Measurements from ENCODE around the gene TMIE. TPM values are rescaled to one million over a fixed set of nuclear protein-coding genes. Genes with fewer than 3 reads are reported as not detected.

The TMIE gene
- polyA plus RNA-seq, 4 donors, result 0.45 to 1.0 (median 0.83) TPM

DNA sequence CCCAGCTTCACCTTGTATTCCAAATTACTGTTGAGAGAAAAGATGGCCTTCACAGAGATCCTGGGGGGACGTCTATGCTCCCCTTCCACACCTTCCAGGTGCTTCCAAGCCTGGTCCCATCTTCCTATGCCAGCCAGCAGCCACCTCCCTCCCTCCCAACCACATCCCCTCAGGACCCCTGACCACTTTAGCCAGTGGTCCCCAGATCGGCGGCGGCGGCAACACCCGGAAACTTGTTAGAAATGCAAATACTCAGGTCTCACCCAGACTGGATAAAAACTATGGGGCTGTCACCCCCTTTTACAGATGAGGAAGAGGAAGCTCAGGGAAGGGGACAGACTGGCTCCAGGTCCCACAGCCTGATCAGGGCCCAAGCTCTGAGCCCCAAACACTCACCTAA, 54.5 kb downstream of the TMIE start:
- DNase-seq (ENCODE audit: low read depth in 4 of 4, low spot score in 3 of 4), result no peak

DNA sequence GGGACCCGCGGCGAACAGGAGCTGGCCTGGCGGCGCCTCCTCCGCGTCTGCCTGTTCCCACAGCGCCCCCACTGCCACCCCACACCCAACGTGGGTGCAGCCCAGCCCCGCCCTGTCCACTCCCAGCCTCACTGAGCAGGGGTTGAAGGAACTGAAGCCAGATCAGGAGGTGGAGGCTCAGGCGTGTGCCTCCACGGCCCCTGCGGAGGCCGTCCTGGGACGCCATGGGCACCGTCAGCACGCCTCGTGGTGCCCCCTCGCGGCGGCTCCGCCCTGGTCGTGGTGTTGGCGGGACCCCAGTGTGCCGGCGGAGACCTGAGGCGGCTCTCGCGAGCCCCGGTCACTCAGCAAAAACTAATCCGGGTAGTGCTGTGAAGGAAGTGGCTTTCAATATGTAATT, 55.5 kb downstream of the TMIE start:
- DNase-seq (ENCODE audit: low read depth in 4 of 4, low spot score in 3 of 4), result no peak

DNA sequence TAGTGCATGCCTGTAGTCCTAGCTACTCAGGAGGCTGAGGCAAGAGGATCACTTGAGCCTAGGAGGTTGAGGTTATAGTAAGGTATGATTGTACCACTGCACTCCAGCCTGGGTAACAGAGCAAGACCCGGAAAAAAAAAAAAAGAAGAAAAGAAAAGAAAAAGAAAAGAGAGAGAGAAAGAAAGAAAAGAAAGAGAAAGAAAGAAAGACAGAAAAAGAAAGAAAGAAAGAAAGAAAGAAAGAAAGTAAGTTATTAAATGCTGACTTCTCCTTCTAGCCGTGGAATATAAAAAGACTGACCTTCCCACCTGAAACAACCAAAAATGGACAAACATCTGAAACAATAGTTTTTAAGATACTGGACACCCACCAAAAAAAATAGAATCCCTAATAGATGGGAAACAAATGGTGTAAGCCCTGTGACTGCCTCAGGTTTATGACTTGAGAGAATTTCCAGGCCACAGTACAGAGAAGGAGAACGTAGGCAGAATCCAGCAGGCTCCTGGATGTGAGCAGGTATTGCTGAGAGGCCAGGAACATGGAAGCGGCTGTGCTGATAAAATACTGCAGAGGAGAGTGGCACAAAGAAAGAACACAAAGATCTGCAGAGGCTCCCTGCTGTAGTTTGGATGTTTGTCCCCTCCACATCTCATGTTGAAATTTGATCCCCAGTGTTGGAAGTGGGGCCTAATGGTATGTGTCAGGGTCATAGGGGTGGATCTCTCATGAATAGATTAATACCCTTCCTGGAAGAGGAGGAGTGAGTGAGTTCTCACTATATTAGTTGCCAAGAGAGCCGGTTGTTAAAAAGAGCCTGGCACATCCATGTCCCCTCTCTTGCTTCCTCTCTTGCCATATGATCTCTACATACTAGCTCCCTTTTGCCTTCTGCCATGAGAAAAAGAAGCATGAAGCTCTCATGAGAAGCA, 58.3 kb downstream of the TMIE start:
- no peak for DNase-seq (ENCODE audit: low read depth in 4 of 4, low spot score in 3 of 4)

Other genes starting within 250 kb of the TMIE start
- 1 to 10 TPM; 1.5 to 2.9 (median 2.3) TPM for gene LTF, start 236.5 kb upstream of the TMIE start, polyA plus RNA-seq (ENCODE audit: insufficient read length in 4 of 4)
- not detected for gene RTP3, start 203.4 kb upstream of the TMIE start, polyA plus RNA-seq (ENCODE audit: insufficient read length in 4 of 4)
- gene LRRC2, start 135.1 kb upstream of the TMIE start, polyA plus RNA-seq (ENCODE audit: insufficient read length in 4 of 4), result 1 to 10 TPM; 1.9 to 2.4 (median 2.1) TPM
- under 1 TPM in 1 of 4 donors, not detected in 3; 0.09 TPM for gene FAM240A, start 88.9 kb upstream of the TMIE start, polyA plus RNA-seq (ENCODE audit: insufficient read length in 4 of 4)
- gene ALS2CL, start 7.7 kb upstream of the TMIE start, polyA plus RNA-seq (ENCODE audit: insufficient read length in 4 of 4), result 10 to 100 TPM in 2 of 4 donors, 1 to 10 TPM in 2; 6.2 to 16.4 (median 10.8) TPM
- 1 to 10 TPM; 1.2 to 3.3 (median 2.2) TPM for gene PRSS50, start 16.5 kb downstream of the TMIE start, polyA plus RNA-seq (ENCODE audit: insufficient read length in 4 of 4)
- 10 to 100 TPM in 3 of 4 donors, 1 to 10 TPM in 1; 8.9 to 23.7 (median 21.1) TPM for gene MYL3, start 162.1 kb downstream of the TMIE start, polyA plus RNA-seq (ENCODE audit: insufficient read length in 4 of 4)
- gene PTH1R, start 176.3 kb downstream of the TMIE start, polyA plus RNA-seq (ENCODE audit: insufficient read length in 4 of 4), result 100 to 1,000 TPM in 3 of 4 donors, 10 to 100 TPM in 1; 48.6 to 247 (median 162) TPM